Endothelial cell of umbilical vein (primary cell): ENCODE measurements around the gene WNT4. TPM values are rescaled to one million over a fixed set of nuclear protein-coding genes. Genes with fewer than 3 reads are reported as not detected.

Experiments used
- BruUV-seq: library from RNA; stranded (reverse); fragments of 400-500 nt; replicated peaks from 2 replicates; lab custom pipeline; 2021; lab: Mats Ljungman, UMichigan
- CTCF ChIA-PET: fragments of 300-600, 350-600 bp; sonication (Branson Sonifier 250); formaldehyde crosslinking; loops from one replicate; lab custom pipeline; 2021; ENCODE audit warnings: antibody characterized with exemption, inconsistent platforms; lab: Charles Lee
- POLR2A ChIA-PET: fragments of 300-600, 350-600 bp; sonication (Branson Sonifier 250); formaldehyde crosslinking; loops from one replicate; lab custom pipeline; 2021; ENCODE audit warnings: antibody characterized with exemption, inconsistent platforms; lab: Charles Lee
- DNase-seq: peaks from one replicate; pipeline ENCODE4 v3.0.0-alpha.2; 2011; ENCODE audit warnings: low read depth, low spot score
- FAIRE-seq: peaks from 2 replicates; lab custom pipeline; 2011; peaks lifted over from hg19 to GRCh38; lab: Jason Lieb, UNC
- H2AFZ ChIP-seq: 2 replicates; pipeline ENCODE4 v1.6.0; 2012; ENCODE audit warnings: low read depth, low read length, control low read depth, inconsistent platforms
- H3K27ac ChIP-seq: 2 replicates; pipeline ENCODE4 v1.5.1; 2011; ENCODE audit warnings: low read depth, mild to moderate bottlenecking, control low read depth, low read length, moderate library complexity; ENCODE audit not compliant: insufficient read depth
- H3K27me3 ChIP-seq, 2 experiments: 2 replicates each; pipeline versions ENCODE4 v1.6.0 to v1.6.1; 2011; ENCODE audit warnings: low read length in 2 of 2, mixed read lengths in 1 of 2; ENCODE audit not compliant: control insufficient read depth in 2 of 2, insufficient read depth in 2 of 2
- H3K36me3 ChIP-seq, 2 experiments: 2 replicates in 1 of 2; 3 replicates in 1 of 2; pipeline ENCODE4 v1.5.1; 2011; ENCODE audit warnings: low read length in 2 of 2, mild to moderate bottlenecking in 1 of 2, moderate library complexity in 1 of 2; ENCODE audit not compliant: control insufficient read depth in 2 of 2, insufficient read depth in 2 of 2; ENCODE audit errors: extremely low read depth in 1 of 2
- H3K4me1 ChIP-seq: 3 replicates; pipeline ENCODE4 v1.5.1; 2011; ENCODE audit warnings: mild to moderate bottlenecking, low read length; ENCODE audit not compliant: control insufficient read depth, insufficient read depth; ENCODE audit errors: extremely low read depth
- H3K4me2 ChIP-seq: 2 replicates; pipeline ENCODE4 v1.6.1; 2011; ENCODE audit warnings: low read length, control low read depth, mixed read lengths; ENCODE audit not compliant: insufficient read depth
- H3K4me3 ChIP-seq, 3 experiments: fragments of 200-600 bp in 1 of 3; sonication (generic), shearing (Covaris generic) in 1 of 3; replicated peaks in 1 of 3; 2 replicates each; pipeline ENCODE4 v1.5.1; 2011 to 2016; ENCODE audit warnings: control low read depth in 3 of 3, low read length in 3 of 3, mild to moderate bottlenecking in 2 of 3, inconsistent platforms in 1 of 3, low read depth in 1 of 3, moderate library complexity in 1 of 3; ENCODE audit not compliant: insufficient read depth in 1 of 3
- H3K79me2 ChIP-seq: 2 replicates; pipeline ENCODE4 v1.6.0; 2012; ENCODE audit warnings: low read length, inconsistent platforms; ENCODE audit not compliant: control insufficient read depth, insufficient read depth
- H3K9ac ChIP-seq: replicated peaks from 2 replicates; pipeline ENCODE3; 2011; ENCODE audit warnings: low read length, control low read depth; ENCODE audit not compliant: insufficient read depth; ENCODE audit errors: extremely low read depth
- H3K9me1 ChIP-seq: replicated peaks from 3 replicates; pipeline ENCODE4 v1.6.0; 2011; ENCODE audit warnings: mild to moderate bottlenecking, low read length; ENCODE audit not compliant: control insufficient read depth, insufficient read depth; ENCODE audit errors: extremely low read depth
- H3K9me3 ChIP-seq: replicated peaks from 2 replicates; pipeline ENCODE4 v1.5.1; 2012; ENCODE audit warnings: low read length, inconsistent platforms; ENCODE audit not compliant: control insufficient read depth, insufficient read depth
- H4K20me1 ChIP-seq: replicated peaks from 2 replicates; pipeline ENCODE3; 2011; ENCODE audit warnings: mild to moderate bottlenecking, low read length; ENCODE audit not compliant: control insufficient read depth, insufficient read depth; ENCODE audit errors: extremely low read depth
- CTCF ChIP-seq, 2 donors: IDR thresholded peaks; 1 replicate in 1 of 2; 2 replicates in 1 of 2; pipeline ENCODE4 v1.5.1; 2011; ENCODE audit warnings: low read length in 2 of 2, mild to moderate bottlenecking in 2 of 2, moderate library complexity in 2 of 2, control low read depth in 1 of 2, inconsistent platforms in 1 of 2, low read depth in 1 of 2; ENCODE audit not compliant: insufficient read depth in 1 of 2; ENCODE audit errors: extremely low read depth in 1 of 2
- EZH2 ChIP-seq: IDR thresholded peaks from 2 replicates; pipeline ENCODE4 v1.6.1; 2012; ENCODE audit warnings: borderline replicate concordance, low read depth, mild to moderate bottlenecking, moderate library complexity, low read length, inconsistent platforms; ENCODE audit not compliant: severe bottlenecking
- FOS ChIP-seq: IDR thresholded peaks from 2 replicates; pipeline ENCODE4 v1.6.1; 2011; ENCODE audit warnings: mild to moderate bottlenecking, low read length, moderate library complexity, borderline replicate concordance; ENCODE audit not compliant: insufficient read depth
- GATA2 ChIP-seq: IDR thresholded peaks from 2 replicates; pipeline ENCODE4 v1.7.0; 2011; ENCODE audit warnings: low read depth, mild to moderate bottlenecking, moderate library complexity, mixed read lengths, low read length; ENCODE audit not compliant: insufficient read length, insufficient read depth
- JUN ChIP-seq: IDR thresholded peaks from 2 replicates; pipeline ENCODE4 v1.6.1; 2011; ENCODE audit warnings: borderline replicate concordance, low read depth; ENCODE audit not compliant: insufficient read length, insufficient read depth
- MAX ChIP-seq: IDR thresholded peaks from 2 replicates; pipeline ENCODE4 v1.6.1; 2011; ENCODE audit not compliant: insufficient read depth, insufficient read length
- MYC ChIP-seq: IDR thresholded peaks from one replicate; pipeline ENCODE4 v1.6.1; 2011; ENCODE audit warnings: mild to moderate bottlenecking, low read depth, low read length
- POLR2A ChIP-seq: IDR thresholded peaks from 2 replicates; pipeline ENCODE4 v1.6.1; 2012; ENCODE audit warnings: low read depth, mild to moderate bottlenecking, control low read depth, low read length
- POLR2AphosphoS5 ChIP-seq: IDR thresholded peaks from 2 replicates; pipeline ENCODE4 v1.6.1; 2012; ENCODE audit warnings: low read depth, mild to moderate bottlenecking, control low read depth, low read length, moderate library complexity; ENCODE audit not compliant: insufficient read depth
- dilution Hi-C: fragments of 300-500 bp; cut with MboI; formaldehyde crosslinking; loops from one replicate; pipeline ENCODE4 v1.15.0; 2019; ENCODE audit warnings: low sequenced_read_pairs; ENCODE audit not compliant: extremely low pct_ligation_motif_present
- intact Hi-C: fragments of 100-400 bp; cut with micrococcal nuclease; formaldehyde crosslinking; loops from one replicate; pipeline ENCODE4 v1.10.0; 2022
- polyA plus RNA-seq, 4 experiments: library from polyadenylated mRNA; depleted of rRNA in 3 of 4; stranded (reverse) in 3 of 4; unstranded in 1 of 4; fragments of >200 nt; gene quantifications; 2 replicates each; pipeline versions ENCODE4 v1.2.1 to v1.2.3, GENCODE V29; 2011 to 2012; ENCODE audit warnings: missing spikeins in 1 of 4
- total RNA-seq: library from RNA; stranded (reverse); gene quantifications from 2 replicates; pipeline ENCODE4 v1.2.3, GENCODE V29; 2021

Gene WNT4
- total and polyA plus RNA-seq, 2 donors (not counting 3 experiments of a cell fraction or from before 2014, with no cell fraction given): 0.06 TPM; not detected in 1

- POLR2A ChIA-PET: no interaction called here
These were observed 14.6 kb upstream of the WNT4 start for GRCh38 chr1:22157359-22157966.

More at GRCh38 chr1:22157359-22157966, 14.6 kb upstream of the WNT4 start:
- intact Hi-C loops (no loop called here), dilution Hi-C loops (no loop called here)
- Histone ChIP-seq H3K36me3 (no peaks in the 10 kb centered on the region), H3K4me3 (no peak overlapping the region), H3K27ac (no peak overlapping the region), H3K9ac (no peak overlapping the region), H3K9me1 (no peaks in the 10 kb centered on the region), H3K79me2 (no peaks in the 10 kb centered on the region), H3K9me3 (no peaks in the 10 kb centered on the region), H3K27me3 (no peaks in the 10 kb centered on the region), H4K20me1 (no peaks in the 10 kb centered on the region), H2AFZ (no peak overlapping the region), H3K4me2 (no peak overlapping the region), H3K4me1 (no peaks in the 10 kb centered on the region)
- DNase-seq (no peak), FAIRE-seq (no peak)
- no TSS peak for BruUV-seq
- TF ChIP-seq MAX (no peak), FOS (no peak), EZH2 (no peak), POLR2A (no peak), POLR2AphosphoS5 (no peak), CTCF (IDR thresholded peaks at IDR 0.05; ENCODE audit: extremely low read depth in 1 of 2, insufficient read depth in 1 of 2, low read depth in 1 of 2, low read length in 2 of 2) (no peak), MYC (no peak), GATA2 (no peak), JUN (no peak)
- CTCF ChIA-PET: no interaction called here
